Middle frontal gyrus (tissue), 1 donor: ENCODE results near the gene AAK1.

Source experiments
- DNase-seq: peaks from one replicate; pipeline ENCODE4 v3.0.0-alpha.2; 2015; ENCODE audit warnings: low spot score; ENCODE audit errors: extremely low spot score

AAK1 gene

DNA sequence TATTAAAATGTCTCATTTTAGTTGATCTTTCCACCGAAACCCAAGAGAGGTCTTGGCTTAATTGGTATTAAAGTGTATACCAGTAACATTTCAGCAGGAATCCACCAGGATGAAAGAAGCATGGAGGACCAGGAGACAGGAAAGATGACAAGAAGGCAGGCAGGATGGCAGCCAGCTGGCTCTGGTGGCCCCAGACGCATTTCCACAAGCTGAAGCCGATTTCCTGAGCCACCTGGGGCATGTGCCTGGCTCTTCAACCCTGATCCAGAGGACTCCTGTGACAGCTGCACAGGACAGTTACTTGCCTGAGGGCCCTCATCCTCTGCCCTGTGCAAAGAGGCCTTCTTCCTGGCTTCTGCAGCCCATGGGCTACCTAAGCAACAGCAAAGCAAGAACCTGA lies 149.4 kb downstream of the AAK1 start:
- DNase-seq, result no peak

GRCh38 chr2:69493268-69493667 lies 150.3 kb downstream of the AAK1 start:
- no peak for DNase-seq

DNA sequence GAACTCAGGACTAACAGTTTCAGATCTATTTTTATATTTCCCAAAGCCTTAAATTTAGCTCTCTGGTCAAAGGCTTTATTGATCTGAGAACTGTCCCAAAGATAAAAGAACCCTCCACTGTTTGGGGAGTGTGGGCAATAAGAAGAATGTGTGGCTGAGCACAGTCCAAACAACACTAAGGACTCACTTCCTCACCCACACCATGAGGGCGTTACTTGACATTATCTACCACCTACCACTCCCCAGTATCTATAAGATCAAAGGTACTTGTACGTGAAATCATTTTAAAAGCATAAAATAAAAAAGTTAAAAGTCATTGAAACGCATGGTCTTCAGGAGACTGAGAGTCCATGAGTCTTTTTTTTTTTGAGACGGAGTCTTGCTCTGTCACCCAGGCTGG lies 151.7 kb downstream of the AAK1 start:
- no peak for DNase-seq

DNA sequence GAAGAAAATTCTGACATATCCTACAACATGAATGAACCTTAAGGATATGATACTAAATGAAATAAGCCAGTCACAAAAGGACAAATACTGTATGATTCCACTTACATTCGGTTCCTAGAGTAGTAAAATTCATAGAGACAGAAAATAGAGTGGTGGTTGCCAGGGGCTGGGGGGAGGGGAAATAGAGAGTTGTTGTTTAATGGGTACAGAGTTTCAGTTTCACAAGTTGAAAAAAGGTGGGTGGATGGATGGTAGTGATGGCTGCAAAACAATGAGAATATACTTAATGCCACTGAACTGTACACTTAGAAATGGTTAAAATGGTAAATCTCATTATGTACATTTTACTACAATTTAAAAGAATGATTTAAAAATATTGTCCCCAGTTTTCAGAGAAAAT lies 153.1 kb downstream of the AAK1 start:
- no peak for DNase-seq

DNA sequence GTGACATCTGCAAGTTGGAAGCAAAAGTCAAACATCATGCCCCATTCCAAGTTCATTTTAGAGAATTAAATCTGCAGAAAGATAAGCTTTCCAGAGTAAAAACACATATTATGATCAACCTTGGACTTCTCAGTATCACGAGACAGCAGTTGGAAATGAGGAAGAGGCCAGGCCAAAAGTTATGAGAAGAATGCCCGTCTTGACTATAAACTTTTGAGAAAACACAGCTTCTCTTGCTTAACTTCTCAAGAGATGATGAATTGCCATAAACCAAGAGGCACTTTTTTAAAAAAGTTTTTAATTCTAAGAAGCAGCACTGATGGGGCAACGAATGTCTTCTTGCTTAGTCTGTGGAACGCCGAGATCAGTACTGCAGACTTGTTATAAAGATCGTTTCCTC lies 153.7 kb downstream of the AAK1 start:
- DNase-seq, result no peak

- DNase-seq, result no peak
These were observed 159.8 kb downstream of the AAK1 start for GRCh38 chr2:69483696-69484095.

DNA sequence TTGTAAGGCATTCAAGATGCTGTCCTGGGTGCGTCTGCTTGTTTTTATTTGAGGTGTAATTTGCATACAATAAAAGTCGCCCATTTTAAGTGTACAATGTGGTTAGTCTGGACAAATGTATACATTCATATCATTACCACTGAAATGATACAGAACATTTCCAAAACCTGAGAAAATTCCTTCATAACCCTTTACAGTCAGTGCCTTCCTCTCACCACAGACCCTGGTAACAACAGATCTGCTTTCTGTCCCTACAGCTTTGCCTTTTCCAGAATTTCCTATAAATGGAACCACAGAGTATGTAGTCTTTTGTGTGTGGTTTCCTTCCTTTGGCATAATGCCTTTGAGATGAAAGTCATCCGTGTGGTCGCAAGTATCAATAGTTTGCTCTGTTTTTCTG lies 160.5 kb downstream of the AAK1 start:
- no peak for DNase-seq

- DNase-seq, result no peak
These were observed 161.1 kb downstream of the AAK1 start for GRCh38 chr2:69482471-69482870.

DNA sequence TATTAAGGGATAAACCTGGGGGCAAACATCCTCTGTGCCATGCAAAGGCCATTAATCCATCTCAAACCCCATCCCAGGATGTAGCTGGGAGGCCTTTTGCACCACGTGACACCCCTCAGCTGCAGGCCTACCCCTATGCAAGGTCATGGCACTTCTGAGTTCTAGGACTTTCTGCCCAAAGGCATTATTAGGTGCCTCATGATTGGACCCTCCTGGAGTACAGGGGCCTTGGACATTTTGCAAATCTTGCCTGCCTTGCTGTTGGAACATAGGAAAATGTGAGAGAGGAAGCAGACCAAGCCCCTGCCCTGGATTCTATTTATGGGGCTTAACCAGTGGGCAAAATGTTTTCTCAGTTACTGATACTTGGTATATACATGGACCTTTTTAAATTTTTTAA lies 162.1 kb downstream of the AAK1 start:
- DNase-seq, result no peak

- DNase-seq, result no peak
These were observed 165.9 kb downstream of the AAK1 start for GRCh38 chr2:69477627-69478026.

DNA sequence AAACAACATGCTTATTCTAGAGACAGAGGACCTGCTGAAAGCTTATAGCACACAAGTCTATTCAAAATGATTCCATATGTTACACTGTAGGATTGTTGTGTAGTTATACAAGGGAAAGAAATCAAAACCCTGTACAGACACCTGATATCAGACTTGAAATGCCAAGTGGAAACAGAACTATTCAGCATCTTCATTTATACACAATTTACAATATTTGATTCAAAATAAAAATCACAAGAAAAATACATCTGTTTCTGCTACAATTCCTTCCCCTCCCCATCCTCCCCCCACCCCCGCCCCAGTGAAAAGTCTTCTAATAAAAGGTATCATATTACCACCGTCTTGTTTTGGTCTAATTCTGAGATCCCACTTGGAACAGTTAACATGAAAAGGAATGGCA lies 168.9 kb downstream of the AAK1 start:
- DNase-seq, result no peak

DNA sequence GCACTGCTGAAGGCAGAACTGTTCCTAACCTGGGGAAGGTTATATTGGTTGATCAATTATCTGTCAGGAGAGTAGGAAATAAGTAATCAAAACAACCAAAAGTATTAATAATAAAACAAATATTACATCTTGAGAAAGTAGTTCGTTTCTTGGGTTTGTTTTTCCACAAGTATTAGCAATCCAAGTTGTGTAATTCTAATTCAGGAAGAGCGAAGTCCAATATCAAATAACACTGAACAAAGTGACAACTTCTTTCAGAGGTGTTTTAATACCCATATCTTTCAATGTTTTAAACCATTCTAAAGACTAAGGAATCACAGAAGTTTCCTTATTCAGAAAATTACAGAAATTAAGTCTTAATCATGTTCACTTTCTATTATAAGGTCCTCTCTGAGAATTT lies 171.7 kb downstream of the AAK1 start:
- no peak for DNase-seq

GRCh38 chr2:69470911-69471310 lies 172.6 kb downstream of the AAK1 start:
- DNase-seq, result no peak

GRCh38 chr2:69469784-69470183 lies 173.8 kb downstream of the AAK1 start:
- DNase-seq, result no peak

DNA sequence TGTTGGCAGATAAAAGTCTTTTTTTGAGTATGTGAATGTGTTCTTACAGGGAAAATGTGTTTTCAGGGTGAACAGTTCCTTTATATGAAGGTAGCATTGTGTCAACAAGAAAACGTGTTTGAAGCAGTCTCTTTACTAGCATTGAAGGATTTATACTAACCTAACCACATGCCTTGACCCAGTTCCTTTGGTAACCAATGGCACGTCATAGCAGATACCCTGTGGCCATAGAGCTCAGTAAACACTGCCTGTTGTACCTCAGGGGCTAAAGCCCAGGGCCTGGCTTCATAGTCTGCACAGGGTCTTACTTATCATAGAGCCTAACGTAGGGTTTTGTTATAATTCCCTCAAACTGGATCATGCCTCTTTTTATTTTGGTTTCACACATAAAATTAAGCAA lies 174.2 kb downstream of the AAK1 start:
- DNase-seq, result no peak

- no peak for DNase-seq
These were observed 176.8 kb downstream of the AAK1 start for GRCh38 chr2:69466728-69467127.

DNA sequence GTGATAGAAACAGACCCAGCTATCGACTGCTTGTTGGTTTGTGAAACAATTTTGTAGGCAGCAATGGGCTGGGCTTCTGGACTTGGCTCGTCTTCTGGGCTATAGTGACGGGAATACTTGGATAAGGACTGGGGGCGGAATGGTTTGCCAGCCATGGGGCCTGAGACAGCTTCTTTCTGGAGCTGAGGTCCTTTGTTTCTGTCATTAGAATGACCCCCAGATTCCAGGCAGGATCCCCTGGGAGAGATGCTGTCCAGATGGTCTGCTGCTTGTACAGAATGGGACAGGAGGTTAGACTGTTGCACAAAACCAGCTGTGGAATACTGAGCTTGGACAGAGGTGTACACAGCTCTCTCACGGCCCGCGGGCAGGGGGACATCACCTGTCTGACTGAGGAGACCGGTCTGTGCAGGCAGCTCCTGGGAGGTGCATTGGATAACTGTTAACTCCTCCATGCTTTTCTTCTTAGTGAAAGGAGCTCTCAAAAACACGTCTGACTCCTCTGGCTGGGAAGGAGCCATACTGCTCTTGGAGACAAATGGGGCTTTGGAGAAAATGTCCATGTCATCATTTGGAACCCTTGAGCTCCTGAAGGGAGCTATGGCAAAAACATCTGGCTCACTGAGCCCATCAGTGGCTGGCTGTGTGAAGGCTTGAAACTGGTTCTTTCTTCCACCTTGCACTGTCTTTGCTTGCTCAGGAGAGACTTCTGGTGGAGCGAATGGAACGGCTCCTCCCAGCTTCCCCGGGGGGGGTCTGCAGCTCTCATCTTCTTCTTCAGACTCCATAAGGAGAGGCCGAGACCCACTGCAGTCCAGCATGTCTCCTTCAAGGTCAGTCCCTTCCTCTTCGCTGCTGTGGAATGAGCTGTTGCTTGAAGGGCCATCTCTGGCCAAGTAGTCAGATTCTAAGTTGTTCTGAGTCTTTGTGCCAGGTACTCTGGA lies 177.8 kb downstream of the AAK1 start:
- no peak for DNase-seq

DNA sequence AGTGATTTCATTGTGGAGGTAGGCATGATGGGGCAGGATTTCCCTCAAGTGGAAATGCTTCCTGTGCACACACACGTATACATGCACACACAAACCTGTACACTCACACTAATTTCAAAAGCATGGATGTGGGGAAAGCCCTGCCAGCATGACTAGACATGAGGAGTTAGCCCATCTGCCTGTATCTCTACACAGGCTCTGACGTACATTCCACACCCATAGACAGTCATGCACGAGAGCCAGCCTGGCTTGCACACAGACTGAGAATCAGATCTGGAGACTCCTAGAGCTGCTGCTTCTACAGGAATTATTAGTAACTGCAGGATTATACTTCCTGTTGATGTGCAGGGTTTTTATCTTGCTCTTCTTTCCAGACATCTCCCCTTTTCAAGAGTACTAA lies 179.0 kb downstream of the AAK1 start:
- no peak for DNase-seq

DNA sequence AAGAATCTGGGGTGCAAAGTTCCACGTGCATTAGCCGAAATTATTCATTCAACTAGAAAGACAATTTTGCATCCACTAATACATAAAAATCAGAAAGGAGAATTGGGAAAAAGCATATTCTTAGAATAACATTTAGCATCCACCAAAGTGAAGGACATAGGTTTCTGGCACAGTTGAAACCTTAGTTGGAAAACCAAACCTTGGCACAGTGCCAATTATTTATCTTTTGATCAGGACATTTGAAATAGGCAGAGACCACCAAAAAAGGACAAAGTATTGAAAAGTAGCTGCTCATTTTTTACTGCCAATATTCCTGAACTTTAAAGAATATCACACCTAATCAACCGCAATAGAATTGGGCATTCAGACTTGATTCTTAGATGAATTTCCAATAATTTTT lies 180.8 kb downstream of the AAK1 start:
- no peak for DNase-seq

GRCh38 chr2:69461404-69461803 lies 182.1 kb downstream of the AAK1 start:
- no peak for DNase-seq

- no peak for DNase-seq
These were observed 183.6 kb downstream of the AAK1 start for GRCh38 chr2:69459936-69460335.

DNA sequence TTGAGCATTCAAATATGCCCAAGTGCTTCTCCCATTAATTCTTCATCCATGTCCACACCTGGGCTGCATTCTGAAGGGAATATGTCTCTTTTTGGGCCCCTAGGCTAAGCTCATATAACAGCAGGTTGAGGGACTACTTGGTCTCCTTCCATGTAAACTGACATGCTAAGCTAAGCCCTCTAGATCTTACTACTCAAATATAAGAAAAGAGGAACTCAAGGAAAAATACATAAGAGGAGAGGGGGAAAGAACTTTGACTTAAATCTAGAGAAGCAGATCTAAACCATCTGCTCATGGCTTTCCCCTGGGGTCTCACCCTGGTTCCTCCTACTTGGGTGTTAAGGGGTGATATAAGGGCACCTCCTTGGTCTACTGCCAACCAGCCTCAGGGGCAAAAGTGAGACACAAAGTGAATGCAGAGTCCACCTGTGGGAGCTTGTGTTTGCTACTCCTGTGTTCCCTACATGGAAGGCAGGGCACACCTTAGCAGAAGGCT lies 186.5 kb downstream of the AAK1 start:
- no peak for DNase-seq

DNA sequence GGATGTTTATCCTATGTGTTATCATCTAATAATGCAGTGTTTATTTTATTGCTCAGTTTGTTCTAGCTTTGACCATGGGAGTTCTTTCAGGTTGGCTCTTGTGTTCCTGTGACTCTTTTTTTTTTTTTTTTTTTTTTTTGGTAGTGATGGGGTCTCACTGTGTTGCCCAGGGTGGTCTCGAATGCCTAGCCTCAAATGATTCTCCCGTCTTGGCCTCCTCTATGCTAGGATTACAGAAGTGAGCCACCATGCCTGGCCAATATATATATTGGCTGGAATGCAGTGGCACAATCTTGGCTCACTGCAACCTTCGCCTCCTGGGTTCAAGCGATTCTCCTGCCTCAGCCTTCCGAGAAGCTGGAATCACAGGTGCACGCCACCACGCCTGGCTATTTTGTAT lies 187.4 kb downstream of the AAK1 start:
- no peak for DNase-seq
